Measurements from ENCODE around the gene RRM1.

RRM1 gene

GRCh38 chr11:4092026-4092425 is 2.6 kb upstream of the RRM1 start:
- H3K4me3 ChIP-seq (ENCODE audit: low read depth, low read length) = no peak overlapping the region
- no peak for DNase-seq
- in situ Hi-C loops (cut with HindIII; ENCODE audit: low pct_ligation_motif_present, low sequenced_read_pairs) = no loop called here
- no peak for TF ChIP-seq CTCF (IDR thresholded peaks at IDR 0.05; ENCODE audit: low read depth, low read length, missing control alignments)
- no peak overlapping the region for H3K27ac ChIP-seq
- no peaks in the 10 kb centered on the region for H3K36me3 ChIP-seq (replicated peaks)
- H3K27me3 ChIP-seq (replicated peaks) = no peaks in the 10 kb centered on the region

- in situ Hi-C loops (cut with HindIII; ENCODE audit: low pct_ligation_motif_present, low sequenced_read_pairs) = no loop called here
- Histone ChIP-seq H3K36me3 (replicated peaks) (no peaks in the 10 kb centered on the region), H3K27me3 (replicated peaks) (no peaks in the 10 kb centered on the region), H3K4me3 (ENCODE audit: low read depth, low read length) (peak overlapping the region; percentile 95), H3K27ac (peak overlapping the region; percentile 90)
- no peak for TF ChIP-seq CTCF (IDR thresholded peaks at IDR 0.05; ENCODE audit: low read depth, low read length, missing control alignments)
- DNase-seq = no peak
Observed at GRCh38 chr11:4093519-4094347, 866 bp upstream of the RRM1 start.

- no peak for TF ChIP-seq CTCF (IDR thresholded peaks at IDR 0.05; ENCODE audit: low read depth, low read length, missing control alignments)
- Histone ChIP-seq H3K36me3 (replicated peaks) (no peaks in the 10 kb centered on the region), H3K27ac (peak overlapping the region; percentile 33), H3K27me3 (replicated peaks) (no peaks in the 10 kb centered on the region), H3K4me3 (ENCODE audit: low read depth, low read length) (peak overlapping the region; percentile 95)
- in situ Hi-C loops (cut with HindIII; ENCODE audit: low pct_ligation_motif_present, low sequenced_read_pairs) = no loop called here
- DNase-seq = peak; percentile 53
Observed at GRCh38 chr11:4095509-4096230, 1.1 kb downstream of the RRM1 start.

GRCh38 chr11:4098026-4098621 is 3.5 kb downstream of the RRM1 start:
- DNase-seq = no peak
- no peak overlapping the region for H3K27ac ChIP-seq
- no peak overlapping the region for H3K4me3 ChIP-seq (ENCODE audit: low read depth, low read length)
- H3K27me3 ChIP-seq (replicated peaks) = no peaks in the 10 kb centered on the region
- H3K36me3 ChIP-seq (replicated peaks) = no peaks in the 10 kb centered on the region
- in situ Hi-C loops (cut with HindIII; ENCODE audit: low pct_ligation_motif_present, low sequenced_read_pairs) = no loop called here
- no peak for TF ChIP-seq CTCF (IDR thresholded peaks at IDR 0.05; ENCODE audit: low read depth, low read length, missing control alignments)

- no peak overlapping the region for H3K4me3 ChIP-seq (ENCODE audit: low read depth, low read length)
- H3K27ac ChIP-seq = no peak overlapping the region
- in situ Hi-C loops (cut with HindIII; ENCODE audit: low pct_ligation_motif_present, low sequenced_read_pairs) = no loop called here
- H3K27me3 ChIP-seq (replicated peaks) = no peaks in the 10 kb centered on the region
- DNase-seq = no peak
- H3K36me3 ChIP-seq (replicated peaks) = peaks cover 7% of the 10 kb centered on the region
- TF ChIP-seq CTCF (IDR thresholded peaks at IDR 0.05; ENCODE audit: low read depth, low read length, missing control alignments) = no peak
Observed at GRCh38 chr11:4102711-4103110, 8.1 kb downstream of the RRM1 start.

All from brain microvascular endothelial cell (primary cell).